Measurements from ENCODE around the gene SEC31B.

SEC31B gene

DNA sequence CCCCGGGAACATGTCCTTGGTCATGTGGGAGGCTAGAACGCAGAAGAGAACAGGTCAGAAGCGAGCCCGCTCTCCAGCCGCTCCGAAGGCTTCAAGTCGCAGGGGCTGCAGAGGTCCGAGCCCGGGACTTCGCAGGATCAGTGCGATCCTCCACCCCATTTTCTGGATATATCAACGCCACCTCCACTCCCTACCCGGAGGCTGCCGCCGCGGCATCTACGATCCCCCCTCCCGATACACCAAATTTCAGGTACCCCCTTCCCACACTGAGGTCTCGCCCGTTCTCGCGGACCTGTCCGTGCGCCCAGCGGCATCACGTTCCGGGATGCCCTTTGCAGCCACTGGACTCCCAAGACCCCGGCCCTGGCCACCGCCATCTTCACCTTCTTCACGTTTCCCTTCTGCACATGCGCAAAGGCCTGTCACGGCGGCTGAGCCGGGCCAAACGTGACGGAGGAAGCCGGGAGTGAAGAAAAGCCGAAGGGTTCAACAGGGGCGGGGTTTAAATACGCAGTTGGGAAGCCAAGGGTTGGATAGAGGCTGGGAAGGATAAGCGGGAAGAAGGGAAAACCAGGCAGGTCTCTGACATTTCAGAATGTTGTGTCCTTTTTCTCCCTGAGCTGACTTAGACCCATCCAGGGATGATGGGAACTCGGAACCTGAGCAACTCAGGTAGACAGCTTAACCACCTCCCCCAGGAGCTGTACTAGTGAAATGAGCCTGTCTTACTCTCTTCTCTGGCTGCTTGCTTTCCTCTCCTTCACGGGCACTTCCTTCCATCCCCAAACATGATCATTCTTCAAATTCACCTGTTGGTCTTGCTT is 10.0 kb upstream of the SEC31B start, which contains the start of gene NDUFB8:
Gene NDUFB8, minus strand, starts transcription at position 397 of the 824 bp plus-strand sequence. Its CDS starts 20 bp downstream, at position 377.
- peak; percentile 71 to 88 for DNase-seq (ENCODE audit: low read depth in 1 of 2, low spot score in 1 of 2)

DNA sequence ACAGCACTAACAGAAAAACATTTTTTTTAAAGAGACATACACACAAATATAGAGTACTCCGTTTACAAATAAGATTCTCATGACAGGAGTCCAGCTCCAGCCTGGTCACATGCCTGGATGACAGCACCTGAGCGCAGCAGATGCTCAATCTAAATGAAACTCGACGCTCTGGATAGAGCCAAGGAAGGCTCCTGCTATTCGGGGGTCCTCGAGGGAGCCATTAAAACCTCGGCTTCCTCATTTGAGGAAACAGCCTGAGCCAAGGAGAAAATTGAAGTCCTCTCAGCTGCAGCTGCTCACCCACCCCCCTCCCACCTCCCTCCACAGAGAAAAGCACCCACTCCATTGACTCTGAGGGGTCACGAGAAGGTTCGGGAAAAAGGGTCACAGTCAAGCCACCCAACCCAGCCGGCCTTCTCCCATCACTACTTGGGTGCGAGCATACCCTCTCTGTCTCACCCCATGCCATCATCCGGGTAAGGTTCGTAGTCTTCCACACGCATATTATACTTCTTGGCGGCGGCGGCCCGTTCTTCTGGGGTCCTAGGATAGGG is 9.3 kb upstream of the SEC31B start:
- no peak for DNase-seq (ENCODE audit: low read depth in 1 of 2, low spot score in 1 of 2)

DNA sequence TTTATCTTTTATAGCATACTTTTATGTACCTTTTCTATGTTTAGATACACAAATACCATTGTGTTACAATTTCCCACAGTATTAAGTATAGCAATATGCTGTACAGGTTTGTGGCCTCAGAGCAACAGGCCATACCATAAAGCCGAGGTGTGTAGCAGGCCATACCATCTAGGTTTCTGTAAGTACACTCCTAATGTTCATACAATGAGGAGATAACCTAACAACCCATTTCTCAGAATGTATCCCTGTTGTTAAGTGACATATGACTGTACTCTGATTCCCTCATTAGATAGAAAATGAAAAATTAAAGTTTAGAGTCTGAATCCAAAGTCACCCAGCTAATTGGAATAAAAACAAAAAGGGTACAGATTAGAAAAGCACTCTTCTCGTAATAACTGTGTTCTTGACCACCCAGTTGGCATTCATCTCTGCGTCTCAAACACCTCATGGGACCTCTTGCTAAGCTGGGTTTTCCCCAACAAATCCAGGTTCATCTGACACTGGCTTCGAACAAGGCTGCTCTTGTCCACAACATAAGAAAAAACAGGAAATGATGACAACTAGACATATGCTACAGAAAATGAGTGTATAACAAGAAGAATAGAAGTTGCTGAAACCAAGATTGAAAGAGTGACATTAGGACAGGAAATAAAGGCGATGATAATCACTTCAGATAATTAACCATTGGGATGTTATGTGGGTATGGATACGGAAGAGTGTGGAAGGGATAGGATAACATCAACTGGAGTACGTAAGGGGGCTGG is 8.6 kb upstream of the SEC31B start:
- DNase-seq (ENCODE audit: low read depth in 1 of 2, low spot score in 1 of 2) = no peak

DNA sequence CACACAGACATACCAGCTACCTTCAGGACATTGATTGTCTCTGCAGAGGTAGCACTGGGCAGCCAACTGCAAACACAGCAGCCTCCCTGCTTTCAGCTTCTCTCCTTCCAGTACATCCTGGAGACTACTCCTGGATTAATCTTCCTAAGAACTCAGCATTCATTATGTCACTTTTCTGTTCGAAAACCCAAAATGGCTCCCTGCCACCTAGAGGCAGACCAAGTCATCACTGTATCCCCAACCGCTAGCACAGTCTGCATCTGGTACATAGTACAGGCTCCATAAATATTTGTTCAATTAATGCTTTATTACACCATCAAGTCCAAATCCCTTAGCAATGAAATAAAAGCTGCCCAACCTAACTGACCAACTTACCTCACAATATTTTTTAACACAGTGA is 5.0 kb upstream of the SEC31B start:
- no peak for DNase-seq (ENCODE audit: low read depth in 1 of 2, low spot score in 1 of 2)

DNA sequence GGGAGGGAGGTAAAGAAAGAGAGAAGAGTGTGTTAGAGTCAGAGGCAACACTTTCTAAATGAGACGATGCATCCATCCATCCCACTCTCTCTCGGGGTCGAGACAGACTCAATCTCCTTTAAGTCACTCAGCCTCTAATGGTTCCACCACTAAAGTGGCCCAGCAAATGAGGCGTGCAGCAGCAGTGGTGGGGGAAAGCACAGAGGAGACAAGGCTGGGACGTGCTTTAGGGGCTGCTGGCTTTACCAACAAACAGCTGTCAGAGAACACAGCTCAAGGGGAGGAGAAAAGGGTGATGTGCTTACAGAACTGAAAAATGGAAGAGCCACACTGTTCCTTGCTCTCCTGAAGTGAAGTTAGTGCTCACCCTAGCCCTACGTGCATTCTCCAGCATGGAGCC is 4.5 kb upstream of the SEC31B start:
- DNase-seq (ENCODE audit: low read depth in 1 of 2, low spot score in 1 of 2) = no peak

DNA sequence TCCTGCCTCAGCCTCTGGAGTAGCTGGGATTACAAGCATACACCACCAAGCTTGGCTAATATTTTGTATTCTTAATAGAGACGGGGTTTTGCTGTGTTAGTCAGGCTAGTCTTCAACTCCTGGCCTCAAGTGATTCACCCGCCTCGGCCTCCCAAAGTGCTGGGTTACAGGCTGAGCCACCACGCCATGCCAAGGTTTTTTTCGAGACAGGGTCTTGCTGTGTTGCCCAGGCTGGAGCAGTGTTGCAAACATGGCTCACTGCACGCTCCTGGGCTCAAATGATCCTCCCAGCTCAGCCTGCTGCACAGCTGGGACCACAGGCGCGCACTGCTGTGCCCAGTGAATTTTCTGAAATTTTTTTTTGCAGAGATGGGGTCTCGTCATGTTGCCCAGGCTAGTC is 3.3 kb upstream of the SEC31B start:
- DNase-seq (ENCODE audit: low read depth in 1 of 2, low spot score in 1 of 2) = no peak

DNA sequence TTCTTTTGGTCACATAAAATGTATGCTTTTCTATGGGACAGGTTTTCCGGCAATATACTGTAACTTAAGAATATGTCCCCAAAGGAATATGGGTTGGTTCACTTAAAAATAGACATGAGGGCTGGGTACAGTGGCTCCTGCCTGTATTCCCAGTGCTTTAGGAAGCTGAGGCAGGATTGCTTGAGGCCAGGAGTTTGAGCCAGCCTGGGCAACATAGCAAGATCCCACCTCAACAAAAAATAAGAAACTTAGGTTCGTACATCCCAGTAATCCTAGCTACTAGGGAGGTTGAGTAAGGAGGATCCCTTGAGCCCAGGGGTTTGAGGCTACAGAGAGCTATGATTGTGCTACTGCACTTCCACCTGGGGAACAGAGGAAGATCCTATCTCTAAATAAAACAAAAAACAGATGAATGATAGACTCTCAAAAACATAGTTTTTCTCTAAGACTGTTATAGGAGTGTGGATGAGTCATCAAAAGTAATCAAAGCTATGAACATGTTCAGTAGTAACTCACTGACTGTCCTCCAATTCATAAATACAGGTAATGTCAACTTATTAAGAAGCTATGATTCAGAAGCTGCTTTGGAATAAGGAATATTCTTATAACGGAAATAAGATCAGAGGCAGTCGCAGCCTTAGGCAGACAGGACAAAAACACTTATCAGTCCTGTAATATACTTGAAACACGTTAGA is 2.6 kb upstream of the SEC31B start:
- no peak for DNase-seq (ENCODE audit: low read depth in 1 of 2, low spot score in 1 of 2)

DNA sequence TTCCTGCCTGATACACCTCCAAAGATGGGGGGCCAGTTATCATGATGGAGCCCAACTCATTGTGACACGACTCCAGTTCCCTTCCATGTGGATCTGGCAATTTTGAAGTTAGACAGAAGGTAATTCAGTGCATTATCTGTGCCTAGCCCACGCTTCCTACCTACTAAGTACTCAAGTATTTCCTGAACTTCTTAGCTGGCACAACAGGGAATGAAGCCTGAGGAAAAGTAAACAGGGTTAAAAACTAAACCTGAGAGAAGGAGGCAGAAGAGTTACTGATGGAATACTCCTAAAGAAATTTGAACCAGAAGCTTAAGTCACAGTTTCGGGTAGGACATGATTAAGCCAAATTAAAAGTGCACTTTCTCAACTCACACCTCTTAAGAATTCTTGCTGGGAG is 1.1 kb upstream of the SEC31B start:
- no peak for DNase-seq (ENCODE audit: low read depth in 1 of 2, low spot score in 1 of 2)

DNA sequence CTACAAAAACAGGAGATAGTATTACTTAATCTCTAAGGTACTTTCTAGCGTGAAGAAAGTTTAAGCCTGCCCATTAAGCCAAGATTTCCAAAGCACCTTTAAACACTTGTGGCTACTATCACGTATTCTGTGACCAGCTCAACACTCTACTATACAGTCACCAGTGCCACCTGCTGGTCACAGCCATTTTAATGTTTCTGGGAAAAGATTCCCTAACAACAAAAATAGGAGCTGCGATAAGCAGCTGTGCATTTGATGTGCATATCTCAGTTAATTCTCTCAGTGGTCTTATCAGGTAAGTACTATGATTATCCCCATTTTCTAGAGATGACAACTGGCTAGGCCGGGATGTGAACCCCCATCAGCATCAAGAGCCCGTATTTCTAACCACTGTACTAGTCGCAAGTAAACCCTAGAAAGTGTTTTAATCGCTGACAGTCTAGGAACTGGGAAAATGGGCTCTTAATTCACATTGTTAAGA is 860 bp downstream of the SEC31B start:
- peak in 1 of 2 donors; percentile 46 for DNase-seq (ENCODE audit: low read depth in 1 of 2, low spot score in 1 of 2)

DNA sequence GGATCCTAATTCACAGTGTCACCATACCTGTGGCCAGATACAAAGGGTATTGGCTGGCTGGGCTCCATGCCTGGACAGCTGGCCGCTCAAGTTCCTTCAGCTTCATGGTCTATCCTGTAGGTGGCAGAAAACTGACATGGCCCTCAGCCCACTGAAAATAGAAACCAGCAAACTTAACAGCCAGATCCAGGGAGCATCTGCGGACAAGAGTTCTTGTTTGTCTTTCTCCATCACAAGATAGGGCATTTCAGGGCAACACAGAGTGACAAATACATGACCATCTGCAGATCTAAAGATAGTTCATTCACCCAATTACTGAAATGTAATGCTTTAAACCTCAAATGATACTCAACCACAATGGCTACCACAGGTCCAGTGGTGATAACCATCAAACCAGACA is 2.8 kb downstream of the SEC31B start:
- DNase-seq (ENCODE audit: low read depth in 1 of 2, low spot score in 1 of 2) = no peak

DNA sequence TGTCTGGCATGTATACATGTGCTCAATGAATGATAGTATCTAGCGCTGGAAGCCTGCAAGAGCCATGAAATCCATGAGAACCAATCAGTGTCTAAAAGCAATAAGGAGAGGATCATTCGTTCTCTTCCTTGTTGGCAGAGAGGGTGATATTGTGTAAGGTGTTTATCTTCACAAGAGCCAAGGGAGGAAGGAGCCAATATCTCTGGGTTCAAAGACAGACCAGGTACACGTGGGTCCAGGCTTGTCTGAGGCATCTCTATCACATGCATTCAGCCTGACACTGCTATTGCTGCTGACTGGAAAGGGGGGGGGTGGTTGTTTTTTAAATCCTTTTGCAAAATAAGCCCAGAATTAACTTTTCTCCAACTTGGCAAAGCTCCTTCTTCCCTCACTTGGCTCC is 4.0 kb downstream of the SEC31B start:
- no peak for DNase-seq (ENCODE audit: low read depth in 1 of 2, low spot score in 1 of 2)

DNA sequence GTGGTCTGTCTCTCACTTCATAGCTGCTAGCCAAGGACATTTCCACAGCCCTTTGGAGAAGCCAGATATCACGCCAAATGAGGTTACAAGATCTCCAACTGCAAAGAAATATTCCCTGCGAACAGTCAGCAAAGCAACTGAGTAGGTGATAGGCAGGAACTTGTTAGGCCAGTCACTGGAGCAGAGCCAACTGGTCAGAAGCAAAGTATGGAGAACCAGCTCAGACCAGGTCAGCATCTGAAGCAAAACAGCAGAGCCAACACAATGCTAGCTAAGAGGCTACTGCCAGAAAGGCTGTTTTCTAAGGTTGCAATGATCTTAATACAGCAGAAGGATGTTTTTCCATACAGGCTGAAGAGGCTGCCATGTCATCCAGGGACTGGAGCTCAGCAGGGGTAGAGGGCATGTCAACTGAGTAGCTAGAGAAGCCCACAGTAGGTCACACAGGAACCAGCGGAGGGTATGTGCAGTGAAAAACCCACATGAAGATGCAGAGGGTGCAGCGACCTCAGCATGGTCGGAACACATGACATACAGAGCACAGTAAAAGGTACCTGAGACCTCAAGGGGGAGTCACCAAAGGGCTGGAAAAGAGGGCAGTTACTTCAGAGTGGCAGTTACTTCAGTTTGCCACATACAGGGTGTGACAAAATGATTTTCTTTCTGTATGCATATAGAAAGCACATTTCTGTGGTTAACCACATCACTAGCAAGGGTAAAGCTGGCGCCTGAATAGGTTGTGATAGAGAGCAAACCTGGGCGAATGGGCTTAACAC is 8.9 kb downstream of the SEC31B start:
- peak in 1 of 2 donors; percentile 52 for DNase-seq (ENCODE audit: low read depth in 1 of 2, low spot score in 1 of 2)

DNA sequence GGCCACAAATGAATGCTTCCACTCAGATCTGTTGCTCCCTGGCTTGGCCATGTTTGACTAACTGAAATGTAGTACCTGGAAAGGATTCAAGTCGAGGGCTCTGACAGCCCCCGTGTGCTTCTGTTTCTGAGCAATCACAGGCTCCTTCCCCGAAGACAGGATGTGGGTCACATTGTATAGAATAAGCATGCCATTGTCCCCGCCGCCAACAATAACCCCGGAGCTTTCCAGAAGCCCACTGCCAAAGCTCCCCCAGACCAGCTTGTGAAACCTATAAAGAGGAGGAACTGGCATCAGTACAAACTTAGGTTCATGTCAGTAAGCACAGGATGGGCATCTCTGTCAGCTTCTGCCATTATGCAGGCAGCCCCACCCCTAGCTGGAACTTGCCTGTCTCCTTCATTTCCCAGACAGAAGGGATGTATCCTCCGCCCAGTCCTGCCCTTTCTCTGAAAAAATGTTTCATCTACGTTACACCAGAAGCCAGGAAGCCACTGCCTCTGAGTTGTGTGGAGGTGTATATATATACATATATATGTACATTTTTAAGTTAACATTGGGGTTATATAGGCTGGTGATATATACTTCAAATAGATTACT is 10.3 kb downstream of the SEC31B start:
- DNase-seq (ENCODE audit: low read depth in 1 of 2, low spot score in 1 of 2) = no peak

DNA sequence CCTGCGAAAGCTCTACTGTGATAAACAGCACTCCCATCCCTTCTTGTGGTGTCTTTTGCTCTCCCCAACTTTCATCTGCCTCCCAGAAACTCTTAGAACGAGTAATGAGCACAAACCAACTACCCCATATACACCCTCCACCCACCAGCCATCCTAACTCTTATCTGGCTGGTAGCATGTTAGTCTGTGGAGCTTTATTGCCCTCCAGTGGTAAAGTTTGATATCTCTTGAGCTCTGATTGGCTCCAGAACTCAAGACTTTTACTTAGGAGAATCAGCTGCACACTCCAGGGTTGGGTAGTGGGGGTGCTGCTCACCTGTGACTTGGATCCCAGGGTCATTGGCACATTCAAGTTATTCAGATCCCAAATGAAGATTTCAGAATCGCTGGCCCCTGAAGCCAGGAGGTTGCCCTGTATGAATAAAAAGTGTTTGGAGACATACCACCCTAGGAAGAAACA is 10.9 kb downstream of the SEC31B start:
- peak in 1 of 2 donors; percentile 50 for DNase-seq (ENCODE audit: low read depth in 1 of 2, low spot score in 1 of 2)

DNA sequence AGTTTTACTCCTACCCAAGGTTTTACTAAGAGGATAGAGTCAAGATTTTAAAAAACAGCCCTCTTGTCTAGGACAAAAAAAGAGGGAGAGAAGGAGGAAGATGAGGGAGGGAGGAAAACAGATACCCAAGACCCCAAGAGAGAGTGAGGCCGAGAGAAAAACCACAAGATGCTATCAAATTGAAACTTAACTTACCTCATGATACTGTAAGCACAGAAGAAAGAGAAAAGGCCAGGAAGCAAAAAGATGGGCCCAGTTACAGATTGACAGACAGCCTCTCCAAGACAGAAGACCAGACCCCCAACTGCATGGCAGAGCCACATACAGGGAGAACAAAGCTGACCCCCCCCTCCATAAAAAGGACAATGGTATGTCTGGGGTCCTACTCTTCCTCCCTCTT is 11.4 kb downstream of the SEC31B start:
- no peak for DNase-seq (ENCODE audit: low read depth in 1 of 2, low spot score in 1 of 2)

DNA sequence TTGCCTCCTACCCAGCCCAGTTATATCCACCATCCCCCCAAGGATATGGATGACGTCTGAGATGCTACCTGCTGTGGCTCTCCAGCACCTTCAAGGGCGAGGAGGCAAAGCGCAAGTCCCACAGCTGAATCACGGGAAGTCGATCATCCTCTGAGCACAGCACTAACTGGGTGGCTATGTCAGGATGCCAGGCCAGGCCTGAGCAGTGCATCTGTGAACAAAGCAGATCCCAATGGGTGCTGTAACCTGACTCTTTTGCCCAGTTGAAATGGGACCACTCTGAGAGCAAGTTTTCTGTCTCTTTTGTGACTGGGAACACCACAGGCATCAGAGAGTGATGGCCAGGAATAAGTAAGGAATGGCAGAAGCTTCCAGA is 12.3 kb downstream of the SEC31B start:
- DNase-seq (ENCODE audit: low read depth in 1 of 2, low spot score in 1 of 2) = no peak

DNA sequence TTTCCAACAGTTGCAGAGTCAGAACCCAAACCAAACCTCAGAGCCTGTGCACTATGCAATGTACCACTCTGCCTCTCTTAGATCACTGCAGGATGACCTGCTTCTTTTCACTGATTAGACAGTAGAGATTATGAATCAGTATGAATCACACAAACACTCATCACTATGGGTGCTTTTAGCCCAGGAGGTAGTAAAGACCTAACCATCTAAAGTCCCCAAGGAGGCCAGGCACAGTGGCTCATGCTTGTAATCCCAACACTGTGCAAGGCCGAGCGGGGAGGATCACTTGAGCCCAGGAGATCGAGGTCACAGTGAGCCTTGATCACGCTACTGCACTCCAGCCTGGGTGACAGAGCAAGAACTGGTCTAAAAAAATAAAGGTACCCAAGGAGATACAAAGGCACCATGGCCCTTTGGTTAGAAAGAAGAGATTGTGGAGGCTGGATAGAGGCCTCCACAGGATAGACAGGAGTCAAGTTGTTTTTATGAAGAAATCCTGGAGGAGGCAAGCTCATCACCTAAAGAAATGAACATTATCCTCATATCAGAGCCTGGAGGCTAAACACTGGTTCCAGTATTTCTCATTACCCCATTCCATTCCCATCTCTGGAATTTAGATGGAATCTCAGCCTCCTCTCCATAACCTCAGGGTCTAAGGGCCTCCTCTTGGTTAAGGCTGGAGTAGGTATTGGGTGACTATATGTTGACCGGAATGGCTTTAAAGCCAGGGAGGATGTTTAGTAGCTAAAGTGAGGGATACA is 12.9 kb downstream of the SEC31B start:
- DNase-seq (ENCODE audit: low read depth in 1 of 2, low spot score in 1 of 2) = no peak

DNA sequence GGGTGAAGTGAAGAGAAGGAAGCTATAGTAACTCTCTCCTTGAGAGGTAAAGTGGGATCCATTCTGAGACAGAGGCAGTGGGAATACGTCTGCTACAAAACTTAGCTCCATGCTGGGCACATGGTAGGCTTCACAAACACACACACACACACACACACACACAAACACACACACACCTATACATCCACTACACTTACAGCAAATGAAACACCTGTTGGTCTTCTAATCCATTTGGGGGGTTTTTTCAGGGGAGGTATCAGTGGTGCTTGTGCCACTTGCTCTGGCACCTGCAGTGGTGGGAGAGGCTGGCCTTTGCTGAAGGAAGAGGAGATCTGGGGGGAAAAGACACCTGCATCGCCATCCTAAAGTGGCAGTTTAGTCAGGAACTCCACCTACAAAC is 14.5 kb downstream of the SEC31B start:
- DNase-seq (ENCODE audit: low read depth in 1 of 2, low spot score in 1 of 2) = no peak

DNA sequence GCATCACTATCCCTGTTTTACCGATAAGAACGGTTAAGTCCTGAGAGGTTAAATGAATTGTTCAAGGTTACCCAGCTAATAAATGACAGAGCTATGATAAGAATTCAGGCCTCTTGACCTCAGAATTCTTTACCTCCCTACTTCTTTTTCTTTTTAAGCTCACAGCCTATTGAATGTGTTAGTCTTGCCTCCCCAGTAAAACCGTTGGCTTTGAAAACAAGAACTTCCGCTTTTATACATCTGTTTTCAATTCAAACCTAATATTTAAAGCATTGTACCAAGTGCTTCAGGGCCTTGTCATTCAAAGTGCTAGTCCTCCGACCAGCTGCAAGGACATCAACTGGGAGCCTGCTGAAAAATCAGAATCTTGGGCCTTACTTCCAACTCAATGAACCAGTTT is 15.6 kb downstream of the SEC31B start:
- no peak for DNase-seq (ENCODE audit: low read depth in 1 of 2, low spot score in 1 of 2)
